ENCODE measurements around the gene EFNA5.

Gene EFNA5

GRCh38 chr5:107389130-107389774 is 281.5 kb downstream of the EFNA5 start:
- H3K4me3 ChIP-seq (ENCODE audit: low read depth, low read length) = peak overlapping the region; percentile 5; the same call in 1 of the 2 replicates
- DNase-seq (ENCODE audit: low read depth) = peak; percentile 88
- TF ChIP-seq, protein P1, sequence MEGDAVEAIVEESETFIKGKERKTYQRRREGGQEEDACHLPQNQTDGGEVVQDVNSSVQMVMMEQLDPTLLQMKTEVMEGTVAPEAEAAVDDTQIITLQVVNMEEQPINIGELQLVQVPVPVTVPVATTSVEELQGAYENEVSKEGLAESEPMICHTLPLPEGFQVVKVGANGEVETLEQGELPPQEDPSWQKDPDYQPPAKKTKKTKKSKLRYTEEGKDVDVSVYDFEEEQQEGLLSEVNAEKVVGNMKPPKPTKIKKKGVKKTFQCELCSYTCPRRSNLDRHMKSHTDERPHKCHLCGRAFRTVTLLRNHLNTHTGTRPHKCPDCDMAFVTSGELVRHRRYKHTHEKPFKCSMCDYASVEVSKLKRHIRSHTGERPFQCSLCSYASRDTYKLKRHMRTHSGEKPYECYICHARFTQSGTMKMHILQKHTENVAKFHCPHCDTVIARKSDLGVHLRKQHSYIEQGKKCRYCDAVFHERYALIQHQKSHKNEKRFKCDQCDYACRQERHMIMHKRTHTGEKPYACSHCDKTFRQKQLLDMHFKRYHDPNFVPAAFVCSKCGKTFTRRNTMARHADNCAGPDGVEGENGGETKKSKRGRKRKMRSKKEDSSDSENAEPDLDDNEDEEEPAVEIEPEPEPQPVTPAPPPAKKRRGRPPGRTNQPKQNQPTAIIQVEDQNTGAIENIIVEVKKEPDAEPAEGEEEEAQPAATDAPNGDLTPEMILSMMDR (IDR thresholded peaks at IDR 0.05; ENCODE audit: insufficient read depth, low read depth, low read length, missing control alignments) = no peak

DNA sequence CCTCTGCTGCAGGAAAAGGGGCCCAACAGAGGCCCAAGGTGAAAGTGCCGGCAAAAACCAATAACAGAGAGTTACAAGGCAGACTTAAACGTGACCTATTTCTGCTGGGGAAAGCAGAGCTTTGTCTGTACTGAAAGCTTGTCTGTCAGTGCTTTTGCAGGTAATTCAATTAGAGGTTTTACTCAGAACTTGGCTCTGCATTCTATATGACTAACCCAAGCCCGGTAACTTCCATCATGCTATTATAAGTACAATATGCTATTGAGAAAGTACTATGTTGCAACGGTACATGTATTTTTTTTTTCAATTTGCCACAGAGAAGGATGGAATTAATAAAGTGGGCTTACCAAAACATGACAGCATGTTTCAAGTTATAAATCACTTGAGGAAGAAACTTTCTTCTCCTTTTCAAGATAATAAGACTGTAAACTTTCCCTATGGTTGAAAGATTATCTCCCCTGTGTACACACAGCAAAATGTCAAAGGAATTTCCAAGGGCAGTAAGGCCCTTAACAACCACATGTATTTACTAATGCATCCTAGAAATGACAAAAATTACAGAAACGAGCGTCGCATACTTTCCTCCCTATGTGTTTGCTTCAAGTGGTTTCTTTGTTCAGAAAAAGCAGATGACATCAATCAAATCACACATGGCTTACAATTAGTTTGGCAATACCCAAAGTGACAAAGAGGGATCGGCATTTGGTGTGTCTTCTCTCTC is 282.4 kb downstream of the EFNA5 start:
- peak; percentile 78 for DNase-seq (ENCODE audit: low read depth)
- TF ChIP-seq, protein P1 (IDR thresholded peaks at IDR 0.05; ENCODE audit: insufficient read depth, low read depth, low read length, missing control alignments) = no peak
- peak overlapping the region; percentile 31 for H3K4me3 ChIP-seq (ENCODE audit: low read depth, low read length)

DNA sequence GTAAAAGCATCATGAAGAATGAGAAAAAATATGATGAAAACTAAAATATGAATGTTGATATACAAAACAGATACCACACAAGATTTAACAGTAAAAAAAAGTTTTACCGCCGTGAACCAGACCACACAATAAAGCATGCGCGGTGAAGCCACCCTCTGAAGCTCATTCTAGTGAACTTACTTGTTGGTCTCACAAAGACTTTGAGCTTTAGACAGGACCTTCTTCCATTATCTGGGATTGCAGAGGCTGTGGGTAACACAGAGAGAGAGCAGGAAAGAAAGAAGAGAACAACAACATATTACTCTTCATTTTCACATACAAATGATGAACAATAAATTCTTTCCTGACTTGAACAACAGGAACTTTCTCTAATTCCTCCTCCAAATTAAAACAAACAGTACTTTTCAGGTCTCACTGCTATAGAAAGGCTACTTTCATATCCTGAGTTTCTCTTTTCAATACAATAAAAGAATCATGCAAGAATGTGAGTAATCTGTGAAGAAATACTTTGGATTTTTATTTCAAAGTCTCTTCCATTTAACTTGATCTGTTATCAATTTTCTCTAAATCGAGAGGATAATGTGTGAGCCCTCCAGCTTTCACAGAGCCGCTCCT is 283.1 kb downstream of the EFNA5 start:
- DNase-seq (ENCODE audit: low read depth) = no peak
- TF ChIP-seq, protein P1 (IDR thresholded peaks at IDR 0.05; ENCODE audit: insufficient read depth, low read depth, low read length, missing control alignments) = no peak
- H3K4me3 ChIP-seq (ENCODE audit: low read depth, low read length) = peak overlapping the region; percentile 18; the same call in 1 of the 2 replicates

DNA sequence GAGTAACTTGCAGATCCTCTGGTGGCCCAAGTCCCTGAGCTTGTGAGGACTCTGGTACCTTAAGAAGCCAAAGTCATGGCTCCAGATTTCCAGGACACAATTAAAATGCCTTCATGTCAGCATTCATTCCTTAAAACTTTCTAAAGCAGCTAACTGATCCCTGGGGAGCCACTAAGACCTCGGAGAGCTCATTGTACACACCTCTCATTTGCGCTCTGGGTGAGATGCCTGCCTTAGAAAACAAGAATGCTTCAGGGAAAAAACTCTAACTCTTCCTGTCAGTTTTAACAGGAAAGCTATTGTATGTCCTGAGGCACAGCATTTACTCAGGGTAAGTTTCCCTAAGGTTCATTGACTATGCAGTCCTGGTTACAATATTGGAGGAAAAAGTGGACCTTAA is 285.0 kb downstream of the EFNA5 start:
- no peak for DNase-seq (ENCODE audit: low read depth)
- H3K4me3 ChIP-seq (ENCODE audit: low read depth, low read length) = no peak overlapping the region
- TF ChIP-seq, protein P1 (IDR thresholded peaks at IDR 0.05; ENCODE audit: insufficient read depth, low read depth, low read length, missing control alignments) = no peak

GRCh38 chr5:107384256-107384655 is 286.5 kb downstream of the EFNA5 start:
- TF ChIP-seq, protein P1 (IDR thresholded peaks at IDR 0.05; ENCODE audit: insufficient read depth, low read depth, low read length, missing control alignments) = no peak
- DNase-seq (ENCODE audit: low read depth) = no peak
- no peak overlapping the region for H3K4me3 ChIP-seq (ENCODE audit: low read depth, low read length)

DNA sequence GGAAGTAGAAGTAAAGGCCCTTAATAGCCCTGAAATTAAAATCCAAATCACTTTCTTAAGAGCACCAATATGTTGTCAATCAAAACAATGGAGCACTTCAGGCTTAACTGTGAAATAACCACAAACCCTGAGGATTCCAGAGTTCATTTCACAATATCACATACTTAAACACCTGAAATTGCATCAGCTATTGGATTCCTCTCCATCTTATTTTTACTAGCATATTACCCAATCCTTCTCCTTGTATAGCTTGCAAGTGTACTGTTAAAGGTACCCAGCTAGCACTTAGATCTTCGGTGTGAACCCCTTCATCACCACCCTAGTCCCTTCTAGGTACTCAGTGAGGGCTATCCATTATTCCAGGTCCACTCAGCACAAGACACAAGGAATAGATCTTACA is 287.3 kb downstream of the EFNA5 start:
- TF ChIP-seq, protein P1 (IDR thresholded peaks at IDR 0.05; ENCODE audit: insufficient read depth, low read depth, low read length, missing control alignments) = no peak
- H3K4me3 ChIP-seq (ENCODE audit: low read depth, low read length) = no peak overlapping the region
- DNase-seq (ENCODE audit: low read depth) = no peak

Data from GM12865 (cell line).